Hepatocyte (in vitro differentiated cells): ENCODE data around the gene PLA2G2C.

Experiments
- CTCF ChIP-seq: fragments of 200-600 bp; sonication (generic); IDR thresholded peaks from 2 replicates; pipeline ENCODE4 v1.5.1; 2016; ENCODE audit warnings: antibody characterized with exemption, mild to moderate bottlenecking; ENCODE audit not compliant: poor library complexity
- EZH2 ChIP-seq: fragments of 200-600 bp; sonication (generic); IDR thresholded peaks from 2 replicates; pipeline ENCODE4 v1.6.1; 2016; ENCODE audit warnings: antibody characterized with exemption, mild to moderate bottlenecking, borderline replicate concordance
- EZH2phosphoT487 ChIP-seq: fragments of 200-600 bp; sonication (generic); IDR thresholded peaks from one replicate; pipeline ENCODE4 v1.6.1; 2018; ENCODE audit warnings: antibody characterized with exemption, mild to moderate bottlenecking, low read depth, moderate library complexity; ENCODE audit not compliant: unreplicated experiment, severe bottlenecking

- TF ChIP-seq CTCF (no peak), EZH2phosphoT487 (no peak), EZH2 (no peak)
These were observed 12.0 kb upstream of the PLA2G2C start for GRCh38 chr1:20198296-20198695.
